HG03457 (cell line): ENCODE results near the gene CCNA2.

Experiments
- ATAC-seq: cut with Tn5 transposase; IDR thresholded peaks from one replicate; pipeline ENCODE4 v1.9.1; 2021; ENCODE audit warnings: moderate number of reproducible peaks; ENCODE audit not compliant: unreplicated experiment

CCNA2 gene

GRCh38 chr4:121776610-121777401 lies 46.9 kb downstream of the CCNA2 start:
- no peak for ATAC-seq

DNA sequence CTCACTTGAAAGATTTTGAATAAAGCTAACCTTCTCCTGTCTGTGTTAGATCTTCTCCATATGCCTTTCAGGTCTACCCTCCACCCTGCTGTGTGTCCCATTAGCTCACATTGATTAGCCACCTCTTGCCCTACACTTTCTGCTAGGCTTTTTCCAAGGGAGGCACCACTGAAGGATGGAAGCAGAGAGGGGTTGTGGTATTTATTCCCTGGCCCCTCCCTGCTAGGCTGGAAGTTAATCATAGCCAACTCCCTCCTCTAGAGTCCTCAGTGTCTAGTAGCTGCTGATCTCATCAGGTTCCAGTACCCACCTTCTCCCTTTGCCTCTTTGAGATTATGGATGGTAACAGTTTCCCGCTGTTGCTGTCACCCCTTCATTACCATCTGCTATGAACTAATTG lies 49.8 kb downstream of the CCNA2 start:
- no peak for ATAC-seq

DNA sequence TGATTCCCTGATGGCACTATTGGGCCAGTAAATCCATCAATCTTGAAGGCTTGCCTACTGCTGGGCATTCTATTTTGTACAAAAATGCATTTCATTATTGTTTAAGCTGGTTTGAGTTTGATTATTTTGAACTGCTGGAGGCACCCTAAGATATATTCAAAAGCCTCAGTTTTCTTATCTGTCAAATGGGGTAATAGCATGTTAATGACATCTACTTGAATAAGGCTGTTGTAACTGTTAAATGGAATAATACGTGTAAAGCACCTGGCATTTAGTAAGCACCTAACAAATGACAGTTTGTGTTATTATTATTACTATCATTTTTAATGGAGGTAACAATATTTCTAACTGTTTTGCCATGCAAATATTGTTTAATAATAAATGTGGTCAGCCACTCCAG lies 51.8 kb downstream of the CCNA2 start:
- no peak for ATAC-seq

- no peak for ATAC-seq
Observed at GRCh38 chr4:121769341-121769740, 54.3 kb downstream of the CCNA2 start.

- ATAC-seq = no peak
Observed at GRCh38 chr4:121767166-121767565, 56.5 kb downstream of the CCNA2 start.
